Prostate gland (tissue), 2 donors: ENCODE data around the gene MTA1.

Experiments
- CTCF ChIP-seq, 4 experiments: fragments of 200-600 bp in 2 of 4; fragments of 450-650 bp in 2 of 4; sonication (generic) in 2 of 4; IDR thresholded peaks; 1 replicate in 3 of 4; 2 replicates in 1 of 4; pipeline ENCODE4 v1.5.1; 2016 to 2019; ENCODE audit warnings: antibody characterized with exemption in 4 of 4, mild to moderate bottlenecking in 2 of 4, moderate library complexity in 2 of 4
- POLR2A ChIP-seq: fragments of 450-650 bp; IDR thresholded peaks from one replicate; pipeline ENCODE4 v1.6.1; 2016; ENCODE audit warnings: antibody characterized with exemption, mild to moderate bottlenecking
- POLR2AphosphoS5 ChIP-seq: sonication (generic); formaldehyde crosslinking; IDR thresholded peaks from one replicate; pipeline ENCODE4 v1.6.1; 2017; ENCODE audit warnings: antibody characterized with exemption

GRCh38 chr14:105508069-105508468 lies 88.4 kb downstream of the MTA1 start:
- TF ChIP-seq POLR2A: no peak
- TF ChIP-seq CTCF (IDR thresholded peaks at IDR 0.05): no peak
- no peak for TF ChIP-seq POLR2AphosphoS5
